HEK293 (cell line): ENCODE measurements around the gene GOLIM4.

Source experiments
- BCL11B ChIP-seq: fragments of 450-650 bp; formaldehyde crosslinking; IDR thresholded peaks from 2 replicates; pipeline ENCODE4 v1.5.1; 2016; ENCODE audit warnings: low read depth, missing biosample characterization, missing genetic modification characterization
- CTCF ChIP-seq: fragments of 450-650 bp; formaldehyde crosslinking; IDR thresholded peaks from 2 replicates; pipeline ENCODE4 v1.5.1; 2016; ENCODE audit warnings: missing biosample characterization, missing genetic modification characterization
- KLF16 ChIP-seq: fragments of 450-650 bp; formaldehyde crosslinking; IDR thresholded peaks from 2 replicates; pipeline ENCODE4 v1.5.1; 2017; ENCODE audit warnings: missing biosample characterization, missing genetic modification characterization
- KLF8 ChIP-seq: fragments of 450-650 bp; formaldehyde crosslinking; IDR thresholded peaks from 2 replicates; pipeline ENCODE4 v1.5.1; 2016; ENCODE audit warnings: missing biosample characterization, missing genetic modification characterization
- ZNF138 ChIP-seq: fragments of 450-650 bp; formaldehyde crosslinking; IDR thresholded peaks from 2 replicates; pipeline ENCODE4 v1.5.1; 2016; ENCODE audit warnings: missing biosample characterization, missing genetic modification characterization, borderline replicate concordance
- ZNF24 ChIP-seq: fragments of 450-650 bp; formaldehyde crosslinking; IDR thresholded peaks from 2 replicates; pipeline ENCODE4 v1.5.1; 2016; ENCODE audit warnings: missing biosample characterization, missing genetic modification characterization
- ZNF274 ChIP-seq, 2 experiments: fragments of 200-500 bp in 1 of 2; fragments of 450-650 bp in 1 of 2; sonication (Bioruptor generic) in 1 of 2; formaldehyde crosslinking in 1 of 2; IDR thresholded peaks; 2 replicates each; pipeline versions ENCODE4 v1.5.1 to v1.6.1; 2014 to 2016; ENCODE audit warnings: borderline replicate concordance in 1 of 2, inconsistent platforms in 1 of 2, low read length in 1 of 2, missing biosample characterization in 1 of 2, missing genetic modification characterization in 1 of 2

- TF ChIP-seq BCL11B (tag by site-specific recombination) (no peak), ZNF274 (IDR thresholded peaks at IDR 0.05; ENCODE audit: low read length) (no peak), ZNF274 (tag by site-specific recombination; IDR thresholded peaks at IDR 0.05; ENCODE audit: borderline replicate concordance) (no peak), ZNF24 (tag by site-specific recombination) (no peak), ZNF138 (tag by site-specific recombination) (no peak), KLF8 (tag by site-specific recombination) (no peak), CTCF (tag by site-specific recombination) (no peak), KLF16 (no peak)
Measured at GRCh38 chr3:168080022-168080421, 15.7 kb downstream of the GOLIM4 start.
